HG02885 (cell line): ENCODE measurements around the gene IQUB.
"Not testable (repeated sequence)": the region's sequence is repeated elsewhere in the genome, so short reads cannot be mapped to it uniquely, and the experiment has no call there.

Experiments
- ATAC-seq: cut with Tn5 transposase; IDR thresholded peaks from one replicate; pipeline ENCODE4 v1.9.1; 2021; ENCODE audit warnings: mild to moderate bottlenecking; ENCODE audit not compliant: unreplicated experiment, poor library complexity

Gene IQUB

DNA sequence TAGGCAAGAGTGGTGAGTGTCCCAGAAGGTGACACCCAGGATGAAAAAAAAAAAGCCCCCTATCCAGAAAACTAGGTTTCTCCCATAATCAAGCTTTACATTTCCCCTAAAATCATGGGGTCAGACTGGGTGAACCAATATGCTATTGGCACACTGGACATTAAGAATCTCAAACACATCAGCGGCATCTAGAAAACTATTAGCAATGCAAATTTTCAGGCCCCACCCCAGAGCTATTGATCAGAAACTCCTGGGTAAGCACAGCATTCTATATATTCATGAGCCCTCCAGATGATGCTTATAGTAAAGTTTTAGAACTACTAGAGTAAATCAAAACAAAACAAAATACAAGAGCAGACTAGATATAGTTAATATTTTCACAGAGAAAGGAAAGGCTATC lies 36.4 kb downstream of the IQUB start:
- no peak for ATAC-seq

DNA sequence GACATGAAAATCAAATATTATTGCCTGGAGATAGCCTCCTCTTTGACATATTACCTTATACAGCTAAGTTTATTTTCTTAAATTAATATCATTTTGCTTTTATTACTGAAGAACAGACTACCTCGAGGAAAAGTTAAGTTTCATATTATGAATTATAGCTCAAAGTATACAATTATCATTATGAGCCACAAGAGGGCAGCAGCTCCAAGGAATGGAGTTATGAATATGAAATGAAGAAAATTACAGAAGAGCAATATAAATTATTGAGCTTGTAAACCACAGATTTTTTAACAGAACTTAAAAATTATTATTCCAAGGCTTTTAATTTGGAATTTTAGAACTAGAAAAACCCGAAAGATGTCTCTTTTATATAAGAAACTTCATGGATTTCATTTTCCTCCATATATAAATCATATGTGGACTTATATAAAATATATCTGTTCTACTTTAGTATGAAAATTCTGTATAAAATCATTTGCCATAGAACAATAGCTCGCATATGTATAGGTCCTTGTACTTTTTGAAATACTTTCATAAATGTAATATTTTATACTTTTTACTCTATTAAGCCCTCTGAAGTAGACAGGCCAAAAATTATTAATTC lies 40.1 kb downstream of the IQUB start:
- peak; percentile 79 for ATAC-seq

DNA sequence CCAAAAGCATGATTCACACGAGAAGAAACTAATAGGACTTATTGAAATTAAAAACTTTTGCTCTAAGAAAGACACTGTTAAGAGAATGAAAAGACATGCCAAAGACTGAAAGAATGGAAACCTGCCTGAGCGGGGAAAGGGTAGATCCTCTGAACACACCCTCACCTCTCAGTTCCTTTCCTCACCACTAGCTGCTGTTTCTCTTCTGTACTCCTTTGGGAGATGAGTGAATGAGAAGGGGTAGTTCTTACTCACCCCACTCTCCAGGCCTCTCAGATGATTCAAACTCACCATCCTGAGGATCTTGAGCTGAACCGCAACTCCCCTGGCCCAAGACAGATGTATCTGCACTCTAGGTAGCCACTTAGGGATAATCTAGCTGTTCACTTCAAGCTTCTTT lies 41.9 kb downstream of the IQUB start:
- ATAC-seq: peak; percentile 74

DNA sequence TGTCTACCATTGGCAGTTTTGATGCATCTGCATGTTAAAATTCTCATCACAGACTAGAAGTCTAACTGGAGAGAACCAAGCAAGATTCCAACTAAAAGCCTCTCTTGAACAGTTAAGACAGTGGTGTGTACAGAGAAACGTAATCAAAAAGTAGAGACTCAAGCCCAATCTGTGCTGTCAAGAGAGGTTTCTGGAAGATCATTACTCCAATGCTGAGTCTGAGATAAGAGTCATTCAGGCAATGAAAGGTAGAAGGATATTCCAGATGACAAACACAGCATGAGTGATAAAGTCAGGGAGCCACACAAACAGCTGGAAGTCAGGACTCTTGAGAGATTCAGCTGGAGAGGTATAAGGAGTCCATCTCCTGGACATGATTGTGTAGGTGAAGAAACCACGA lies 48.7 kb downstream of the IQUB start:
- ATAC-seq: no peak

DNA sequence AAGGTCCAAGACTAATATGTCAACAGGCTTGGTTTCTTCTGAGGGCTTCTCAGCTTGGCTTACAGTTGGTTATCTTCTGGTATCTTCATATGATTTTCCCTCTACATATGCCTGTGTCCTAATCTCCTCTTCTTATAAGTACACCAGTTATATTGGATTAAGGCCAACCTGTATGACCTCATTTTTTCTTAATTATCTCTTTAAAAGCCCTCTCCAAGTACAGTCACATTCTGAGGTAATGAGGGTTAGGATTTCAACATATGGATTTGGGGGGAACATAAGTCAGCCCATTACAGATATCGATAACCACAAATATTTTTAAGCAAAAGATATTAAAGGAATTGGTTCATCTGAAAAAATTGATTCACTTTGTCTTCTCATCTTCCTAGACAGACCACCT lies 49.2 kb downstream of the IQUB start:
- no peak for ATAC-seq

DNA sequence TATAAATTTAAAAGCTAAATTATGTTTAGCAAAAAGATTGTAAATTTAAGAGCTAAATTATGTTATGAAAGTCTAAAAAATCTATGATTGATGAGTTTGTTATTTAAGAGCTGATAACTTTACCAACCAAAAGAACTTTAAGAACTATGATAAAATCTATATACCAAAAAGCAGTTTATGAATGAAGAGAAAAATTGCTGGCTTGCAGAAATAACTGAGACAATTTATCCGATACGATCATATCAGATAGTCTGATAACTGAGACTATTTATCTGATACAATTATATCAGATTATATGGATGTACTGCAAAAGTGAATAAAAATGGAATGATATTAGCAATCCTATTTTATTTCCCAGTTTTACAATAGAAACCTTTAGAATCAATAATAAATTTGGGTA lies 50.2 kb downstream of the IQUB start:
- ATAC-seq: no peak

DNA sequence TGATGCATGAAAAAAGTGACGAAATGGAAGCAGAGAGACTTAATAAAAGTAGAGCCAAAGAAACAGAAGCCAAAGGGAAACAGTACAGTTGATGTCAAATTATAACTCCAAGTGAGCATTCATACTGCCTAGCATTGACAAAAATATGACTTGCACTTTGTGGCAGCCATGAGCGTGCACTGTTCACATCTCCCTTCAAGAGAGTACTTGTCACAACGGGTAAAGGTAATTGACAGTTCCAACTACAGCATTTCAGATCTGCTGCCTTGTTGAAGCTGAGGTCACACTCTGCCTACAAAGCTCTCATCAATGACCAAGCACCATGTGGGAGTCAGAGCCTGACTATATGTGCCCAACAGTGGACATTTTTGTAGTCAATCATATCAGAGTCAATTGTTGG lies 54.3 kb downstream of the IQUB start:
- no peak for ATAC-seq

DNA sequence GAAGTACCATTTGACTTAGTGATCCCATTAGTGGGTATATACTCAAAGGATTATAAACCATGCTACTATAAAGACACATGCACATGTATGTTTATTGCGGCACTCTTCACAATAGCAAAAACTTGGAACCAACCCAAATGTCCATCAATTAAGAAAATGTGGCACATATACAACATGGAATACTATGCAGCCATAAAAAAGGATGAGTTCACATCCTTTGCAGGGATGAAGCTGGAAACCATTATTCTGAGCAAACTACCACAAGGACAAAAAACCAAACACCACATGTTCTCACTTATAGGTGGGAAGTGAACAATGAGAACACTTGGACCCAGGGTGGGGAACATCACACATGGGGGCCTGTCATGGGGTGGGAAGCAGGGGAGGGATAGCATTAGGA lies 56.3 kb downstream of the IQUB start:
- ATAC-seq: not testable (repeated sequence)

DNA sequence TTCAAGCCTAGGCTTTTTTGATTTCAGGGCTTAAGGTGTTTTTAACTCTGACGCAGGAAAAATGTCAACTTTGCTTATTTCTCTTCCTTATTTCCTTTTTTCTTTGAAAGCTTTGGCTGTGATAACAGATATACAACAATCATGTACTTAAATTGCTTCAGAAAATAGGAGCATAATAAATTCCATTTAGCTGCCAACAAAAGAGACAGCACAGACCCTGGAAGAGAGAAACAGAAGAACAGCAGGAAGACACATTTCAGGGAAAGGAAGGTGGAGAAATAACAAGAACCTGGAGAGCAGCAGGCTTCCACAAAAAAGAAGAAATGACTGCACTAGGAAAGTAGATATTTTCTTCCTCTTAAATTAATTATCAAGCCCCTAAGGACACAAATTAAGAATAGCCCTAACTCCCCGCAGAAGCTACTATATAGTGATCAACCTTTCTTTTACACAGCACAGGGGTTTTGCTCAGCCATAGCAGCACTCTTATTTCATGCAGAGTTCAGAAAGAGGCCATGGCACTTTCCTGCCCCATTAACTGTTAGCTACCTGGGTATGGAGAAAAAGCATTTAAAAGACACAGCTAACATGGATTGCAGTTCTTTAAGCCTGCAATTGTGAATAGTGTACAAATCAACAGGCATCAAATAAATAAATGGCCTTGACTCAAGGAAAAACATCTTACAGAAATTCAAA lies 61.5 kb downstream of the IQUB start:
- ATAC-seq: no peak

DNA sequence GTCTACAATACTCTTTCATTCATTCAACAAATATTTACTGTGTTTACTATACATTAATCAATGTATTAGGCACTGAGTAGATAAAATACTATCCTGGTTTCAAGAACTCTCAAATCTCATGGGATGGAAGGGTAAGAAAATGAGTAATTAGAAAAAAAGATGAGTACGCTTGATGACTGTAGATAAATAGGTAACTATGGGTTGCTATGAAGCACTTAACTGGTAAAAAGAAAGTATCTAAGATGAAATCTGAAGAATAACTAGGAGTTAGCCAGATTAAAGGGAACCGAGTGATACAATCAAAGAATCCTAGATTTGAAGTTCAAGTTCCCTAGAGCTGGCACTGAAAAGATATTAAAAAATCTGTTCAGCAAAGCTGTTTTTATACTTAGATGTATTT lies 62.1 kb downstream of the IQUB start:
- no peak for ATAC-seq

DNA sequence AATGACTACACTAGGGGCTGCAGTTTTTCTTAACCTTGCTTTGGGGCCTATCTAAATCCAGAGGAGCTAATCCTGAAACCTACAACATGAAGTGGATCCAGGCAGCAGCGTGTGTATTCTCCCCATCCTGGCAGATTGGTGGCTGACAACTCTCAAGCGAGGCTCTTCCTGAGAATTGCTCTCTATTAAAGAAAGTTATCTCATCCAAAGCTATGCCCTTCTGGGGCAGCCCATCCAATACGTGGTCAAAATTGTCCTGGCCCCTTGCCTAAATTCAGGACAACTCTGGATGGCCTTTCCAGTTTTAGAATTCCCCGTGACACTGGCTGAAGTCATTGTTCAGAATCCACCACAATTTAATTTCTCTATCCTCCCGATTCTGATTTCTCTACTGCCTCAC lies 66.1 kb downstream of the IQUB start:
- ATAC-seq: no peak

DNA sequence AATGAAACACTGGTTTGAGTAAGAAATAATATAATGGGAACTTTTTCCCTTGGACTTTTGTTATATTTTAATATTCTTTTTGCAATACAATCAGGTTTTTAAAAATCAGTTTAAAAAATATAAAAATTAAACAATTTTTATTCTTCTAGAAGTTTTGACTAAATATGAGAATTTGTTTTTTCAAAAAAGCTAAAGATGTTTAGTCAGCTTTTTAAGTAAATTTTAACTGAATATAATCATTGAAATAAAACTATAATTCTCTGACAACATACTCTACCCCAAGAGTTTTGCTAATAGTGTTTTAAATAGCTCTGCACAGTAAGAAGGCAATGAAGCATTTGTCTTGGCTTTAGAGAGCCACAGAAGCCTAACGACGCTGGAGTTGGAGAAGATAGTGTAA lies 70.5 kb downstream of the IQUB start:
- ATAC-seq: no peak

DNA sequence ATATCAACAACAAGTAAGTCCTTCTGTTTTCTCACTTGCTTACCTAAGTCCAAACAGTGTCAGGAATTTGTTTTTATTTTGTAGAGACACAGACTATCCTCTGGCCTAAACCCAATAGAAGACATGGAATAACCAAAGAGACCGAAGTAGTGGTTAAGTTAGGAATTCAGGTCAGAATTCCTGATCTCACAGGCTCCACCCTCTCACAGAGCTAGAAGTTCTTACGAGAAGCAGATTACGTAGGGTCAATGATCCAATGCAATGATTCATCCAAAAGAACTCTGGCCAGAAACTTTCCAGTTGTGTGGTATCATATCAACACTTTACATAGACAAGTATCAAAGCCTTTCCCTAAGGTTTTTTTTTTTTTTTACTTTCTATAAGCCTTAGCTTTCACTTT lies 73.8 kb downstream of the IQUB start:
- no peak for ATAC-seq

DNA sequence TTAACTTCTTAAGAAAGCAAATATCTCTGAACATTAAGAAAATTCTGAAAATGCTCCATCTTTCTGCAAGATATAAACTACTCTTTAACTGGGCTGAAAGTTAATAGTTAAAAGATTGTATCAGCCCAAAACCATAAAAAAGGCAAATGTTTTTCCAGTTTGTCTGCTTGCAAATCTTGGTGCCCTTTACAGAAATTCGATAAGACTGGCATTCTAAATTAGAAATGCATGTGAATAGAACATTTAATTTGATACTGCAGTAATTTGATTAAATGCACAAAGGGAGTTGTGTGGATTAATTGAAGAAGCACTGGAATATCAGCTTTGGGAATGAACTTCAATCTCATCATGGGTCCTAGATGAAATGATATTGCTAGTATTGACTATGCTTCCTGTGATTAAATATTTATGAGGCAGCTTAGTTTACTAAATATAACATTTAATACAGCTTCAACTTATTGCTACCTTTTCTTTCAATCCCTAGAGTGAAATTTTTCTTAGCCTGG lies 78.4 kb downstream of the IQUB start:
- ATAC-seq: no peak

DNA sequence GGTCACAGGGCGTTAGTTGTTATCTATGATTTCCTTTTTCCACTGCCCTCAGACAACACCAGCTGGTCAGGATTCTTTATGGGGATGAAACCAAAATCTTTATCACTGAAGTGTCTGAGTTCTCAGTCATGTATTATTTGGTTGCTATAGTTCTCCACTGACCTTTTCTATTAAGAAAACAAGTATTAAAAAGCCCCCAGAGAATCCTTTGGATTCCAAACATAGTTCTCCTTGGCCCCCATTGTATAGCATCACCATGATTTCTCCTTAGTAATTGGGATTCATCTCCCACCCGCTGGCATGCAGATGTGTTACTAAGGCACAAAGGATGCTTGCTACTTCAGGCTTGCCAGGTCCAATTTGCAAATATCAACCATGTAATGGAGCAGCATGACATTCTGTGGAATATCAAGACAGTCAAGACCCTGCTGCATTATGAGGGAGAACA lies 94.3 kb downstream of the IQUB start:
- no peak for ATAC-seq

DNA sequence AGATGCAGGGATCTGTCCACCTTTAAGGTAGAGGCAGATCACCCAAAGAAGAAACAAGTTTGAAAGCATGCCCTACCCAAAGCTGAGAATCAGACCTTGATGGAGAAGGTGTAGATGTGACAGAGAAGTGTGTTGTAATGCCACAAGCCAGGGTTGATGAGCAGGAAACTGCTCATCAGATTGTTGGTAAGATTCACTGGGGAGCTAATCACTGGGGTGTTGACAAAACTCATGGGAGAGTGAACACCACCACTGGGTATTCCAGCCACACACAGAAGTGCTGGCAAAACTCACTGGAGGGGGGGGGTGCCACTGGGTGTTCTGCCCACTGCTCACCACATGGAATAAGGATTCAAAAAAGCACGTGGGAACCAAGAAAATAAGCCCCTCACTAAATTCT lies 95.2 kb downstream of the IQUB start:
- ATAC-seq: no peak

DNA sequence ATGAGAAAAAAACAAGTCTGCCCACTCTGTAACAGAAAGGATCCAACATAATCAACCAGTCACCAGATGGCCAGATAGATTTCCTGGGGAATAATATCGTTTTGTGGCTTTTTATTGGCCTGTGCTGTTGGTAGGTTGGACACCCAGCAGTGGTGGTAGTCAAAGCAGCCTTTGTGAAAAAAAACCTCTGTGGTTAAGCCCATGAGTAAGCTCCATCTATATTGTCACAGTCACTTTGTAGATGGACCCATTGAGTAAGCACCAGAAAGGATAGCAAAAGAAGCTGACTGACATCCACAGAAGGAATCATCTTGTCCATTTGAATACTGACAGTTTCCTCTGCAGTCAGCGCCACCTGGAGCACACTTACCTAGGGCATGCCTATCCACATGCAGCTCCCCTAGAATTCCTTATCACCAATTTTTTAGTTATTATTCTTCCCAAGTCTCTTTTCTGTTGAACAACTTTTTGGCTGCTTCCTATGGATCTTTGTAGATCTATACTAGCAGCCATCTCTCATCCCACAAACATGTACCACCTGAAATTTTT lies 96.9 kb downstream of the IQUB start:
- ATAC-seq: no peak

DNA sequence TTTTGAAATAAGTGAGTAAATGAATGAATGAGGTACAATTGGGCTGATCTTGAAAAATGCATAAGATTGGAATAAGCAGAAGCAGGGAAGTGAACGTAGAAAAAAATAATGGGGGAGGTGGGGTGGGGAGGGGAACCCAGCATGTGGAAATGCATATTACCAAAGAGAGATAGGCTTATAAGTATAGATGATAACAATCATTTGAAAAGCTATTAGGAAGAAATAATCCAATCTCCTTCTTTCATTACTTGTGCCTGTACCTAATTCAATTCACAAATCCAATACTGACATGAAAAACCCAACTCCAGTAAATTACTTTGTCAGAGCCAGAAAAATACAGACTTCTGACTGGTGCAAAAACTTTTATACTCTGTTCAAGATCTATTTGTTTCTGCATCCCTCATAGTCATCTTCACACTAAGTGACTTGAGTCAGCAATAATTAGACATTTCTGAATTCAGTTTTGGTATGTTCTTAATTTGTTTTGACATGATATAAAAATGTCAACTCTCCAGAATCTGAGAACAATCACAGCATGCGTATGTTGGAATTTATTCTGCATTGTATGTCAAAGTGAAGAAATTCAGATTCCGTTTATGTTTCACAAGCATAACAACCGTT lies 99.2 kb downstream of the IQUB start:
- ATAC-seq: no peak

DNA sequence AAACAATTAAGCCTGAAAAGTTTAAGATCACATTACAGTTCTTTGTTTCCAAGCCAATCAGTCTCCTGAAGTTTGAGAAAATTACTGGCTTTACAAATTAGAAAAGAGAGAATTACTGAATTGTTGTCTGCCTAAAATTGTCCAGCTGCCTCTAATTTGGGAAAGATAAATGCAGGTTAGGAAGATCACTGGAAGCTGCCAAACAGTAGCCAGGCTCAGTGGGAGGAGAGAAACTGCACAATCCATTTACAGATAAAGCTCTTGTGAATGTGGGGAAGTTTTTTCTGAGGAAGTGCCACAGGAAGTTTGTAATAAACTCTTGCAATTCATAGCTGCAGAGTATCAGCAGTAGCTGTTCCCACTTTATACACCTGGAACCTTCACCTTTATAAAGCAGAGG lies 100.7 kb downstream of the IQUB start:
- no peak for ATAC-seq

DNA sequence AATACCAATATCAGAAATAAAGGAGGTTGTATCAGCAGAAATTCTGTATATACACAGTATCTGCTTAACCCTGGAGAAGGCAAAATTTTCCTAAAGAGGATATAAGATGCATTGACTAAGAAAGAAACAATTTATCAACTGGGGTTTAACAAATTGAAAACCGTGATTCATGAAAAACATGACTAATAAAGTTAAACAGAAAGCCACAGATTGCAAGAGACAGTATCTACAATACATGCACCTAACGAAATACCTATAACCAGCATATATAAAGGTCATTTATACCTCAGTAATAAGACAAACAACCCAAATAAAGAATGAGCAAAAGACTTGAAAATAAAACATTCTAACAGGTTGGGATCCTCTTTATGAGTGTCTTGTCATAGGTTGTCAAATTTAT lies 101.8 kb downstream of the IQUB start:
- ATAC-seq: no peak

DNA sequence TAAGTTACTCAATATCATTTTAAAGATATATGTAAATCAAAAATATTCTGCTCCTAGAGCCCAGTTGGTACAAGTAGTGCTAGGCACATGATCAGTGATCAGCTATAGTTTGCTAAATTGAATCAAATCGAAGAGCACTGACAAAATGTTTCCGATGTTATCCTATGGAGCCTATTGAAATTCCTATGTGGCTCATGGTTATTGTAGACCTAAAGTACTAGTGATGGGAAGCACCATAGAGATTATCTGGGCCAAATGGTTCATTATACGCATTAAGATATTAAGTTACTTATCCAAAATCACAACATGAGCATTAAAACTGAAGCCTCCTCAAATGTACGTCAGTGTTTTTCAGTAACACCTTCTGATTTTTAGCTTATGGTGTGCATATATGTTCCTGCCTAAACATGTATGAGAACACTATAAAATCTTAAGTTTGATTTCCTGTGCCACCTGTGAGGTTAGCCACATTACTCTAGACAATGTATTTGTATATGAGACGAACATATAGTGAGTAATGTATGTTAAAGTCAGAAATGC lies 103.2 kb downstream of the IQUB start:
- no peak for ATAC-seq
